HEK293T (cell line): Measurements from ENCODE around the gene SLC6A19.

ENCODE experiments used
- TARDBP ChIP-seq: fragments of 450-650 bp; IDR thresholded peaks from 2 replicates; pipeline ENCODE4 v1.6.1; 2016
- ZNF384 ChIP-seq: fragments of 450-650 bp; IDR thresholded peaks from 2 replicates; pipeline ENCODE4 v1.6.1; 2016

DNA sequence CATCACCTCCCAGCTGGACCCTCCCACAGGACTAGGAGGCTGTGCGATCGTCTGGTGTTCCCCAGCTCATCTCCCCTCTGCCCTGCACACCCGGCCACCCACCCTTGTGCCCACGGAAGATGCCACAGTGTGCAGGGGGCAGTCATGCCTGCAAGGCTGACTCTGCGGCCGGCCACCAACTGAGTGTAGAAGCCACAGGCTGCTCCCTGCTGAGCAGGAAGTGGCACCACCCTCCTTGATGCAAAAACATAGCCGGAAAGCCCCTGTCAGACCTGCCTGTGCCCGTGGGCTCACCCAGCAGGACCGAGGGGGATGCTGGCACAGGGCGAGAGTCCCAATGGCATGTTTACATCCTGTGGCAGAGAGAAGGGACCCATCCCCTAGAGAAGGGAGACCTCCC is 49.2 kb upstream of the SLC6A19 start:
- no peak for TF ChIP-seq TARDBP
- no peak for TF ChIP-seq ZNF384
